Endodermal cell (in vitro differentiated cells): ENCODE data around the gene DNASE2. TPM values are rescaled to one million over a fixed set of nuclear protein-coding genes. Genes with fewer than 3 reads are reported as not detected.

Source experiments
- DNase-seq: peaks from one replicate; pipeline ENCODE4 v3.0.0-alpha.2; 2017
- H3K27ac ChIP-seq: 2 replicates; pipeline ENCODE4 v1.5.1; 2013; ENCODE audit warnings: mild to moderate bottlenecking, low read depth, low read length, moderate library complexity
- H3K27me3 ChIP-seq: 2 replicates; pipeline ENCODE4 v1.6.1; 2013; ENCODE audit warnings: mild to moderate bottlenecking, low read length, moderate library complexity; ENCODE audit not compliant: insufficient read depth, control insufficient read depth, poor library complexity, severe bottlenecking
- H3K36me3 ChIP-seq: 2 replicates; pipeline ENCODE4 v1.7.0; 2013; ENCODE audit warnings: mild to moderate bottlenecking, low read length, moderate library complexity; ENCODE audit not compliant: control insufficient read depth, insufficient read depth
- H3K4me1 ChIP-seq: one replicate; pipeline ENCODE4 v1.7.0; 2013; ENCODE audit warnings: low read length; ENCODE audit not compliant: control insufficient read depth, insufficient read depth
- H3K4me3 ChIP-seq: 2 replicates; pipeline ENCODE4 v1.5.1; 2013; ENCODE audit warnings: mild to moderate bottlenecking, low read length, moderate library complexity
- H3K9ac ChIP-seq: 2 replicates; pipeline ENCODE4 v1.6.1; 2013; ENCODE audit warnings: mild to moderate bottlenecking, low read length, moderate library complexity; ENCODE audit not compliant: poor library complexity, severe bottlenecking; ENCODE audit errors: extremely low read depth
- H3K9me3 ChIP-seq: 2 replicates; pipeline ENCODE4 v1.6.1; 2013; ENCODE audit warnings: mild to moderate bottlenecking, low read length, moderate library complexity; ENCODE audit not compliant: control insufficient read depth
- H3K27ac Mint-ChIP-seq: 2 replicates; pipeline ENCODE4 v1.8.0; 2020; ENCODE audit warnings: mixed read lengths
- H3K27me3 Mint-ChIP-seq: 2 replicates; pipeline ENCODE4 v1.8.0; 2021; ENCODE audit warnings: mild to moderate bottlenecking, mixed read lengths; ENCODE audit not compliant: insufficient read depth
- H3K36me3 Mint-ChIP-seq: 2 replicates; pipeline ENCODE4 v1.8.0; 2020; ENCODE audit warnings: low read depth, mixed read lengths
- H3K4me1 Mint-ChIP-seq: 2 replicates; pipeline ENCODE4 v1.8.0; 2020; ENCODE audit warnings: mixed read lengths
- H3K4me3 Mint-ChIP-seq: 2 replicates; pipeline ENCODE4 v1.8.0; 2020; ENCODE audit warnings: mild to moderate bottlenecking, moderate library complexity, mixed read lengths
- H3K9me3 Mint-ChIP-seq: 2 replicates; pipeline ENCODE4 v1.8.0; 2020; ENCODE audit warnings: mild to moderate bottlenecking, mixed read lengths
- WGBS, 2 experiments: methylation state at CpG; one replicate each; pipeline versions ENCODE4 v1.1.5 to v1.1.7; 2013; ENCODE audit warnings: missing lambda C conversion rate in 2 of 2, mixed read lengths in 1 of 2; ENCODE audit not compliant: insufficient coverage in 1 of 2, insufficient read length in 1 of 2; 5-methylcytosine and 5-hydroxymethylcytosine counted together
- total RNA-seq, 2 donors: library from RNA; stranded (reverse); fragmentation: NEBNext Ultra II Directional in 1 of 2; extraction: Animal tissue kit (Norgen Biotek cat#: 25700) in 1 of 2; gene quantifications; 2 replicates in 1 of 2; 3 replicates in 1 of 2; pipeline ENCODE4 v1.2.1, GENCODE V29; 2021
- TF ChIP-seq, protein P1 (sequence below): fragments of 200-600 bp; sonication (generic); conservative IDR thresholded peaks from 2 replicates; pipeline ENCODE4 v1.5.0; 2021; ENCODE audit warnings: antibody characterized with exemption, mild to moderate bottlenecking

The DNASE2 gene
- total RNA-seq, 2 donors from 2014 or later: 20.8 to 32.3 TPM

DNA sequence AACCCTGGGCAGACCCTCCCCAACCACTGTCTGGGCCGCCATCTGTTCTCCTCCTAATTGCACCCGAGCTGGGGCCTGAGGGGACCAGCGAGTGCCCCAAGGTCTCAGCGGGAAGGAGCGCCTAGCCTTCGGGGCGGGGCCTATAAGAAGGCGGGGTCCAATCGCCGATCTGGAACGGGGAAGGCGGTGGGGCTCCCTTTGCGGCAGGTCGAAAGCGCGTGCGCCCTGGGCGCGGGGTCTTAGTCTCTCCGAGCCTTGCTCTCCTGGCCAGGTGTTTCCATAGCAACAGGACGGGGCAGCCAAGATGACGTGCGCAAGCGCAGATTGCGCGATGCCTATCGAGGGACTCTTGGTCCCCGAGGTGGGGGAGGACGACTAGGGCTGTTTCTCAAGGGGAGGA, 40.2 kb downstream of the DNASE2 start:
- Histone ChIP-seq H3K9me3 (no peaks in the 10 kb centered on the region), H3K4me3 (peak overlapping the region; percentile 78), H3K27me3 (peaks cover 29% of the 10 kb centered on the region), H3K4me1 (no peaks in the 10 kb centered on the region), H3K36me3 (no peaks in the 10 kb centered on the region), H3K9ac (peak overlapping the region; percentile 34), H3K27ac (peak overlapping the region; percentile 73)
- Mint-ChIP-seq H3K9me3 (no peaks in the 10 kb centered on the region), H3K4me1 (no peaks in the 10 kb centered on the region), H3K27ac (peak overlapping the region; percentile 94), H3K27me3 (peaks cover 53% of the 10 kb centered on the region), H3K4me3 (peak overlapping the region; percentile 55), H3K36me3 (no peaks in the 10 kb centered on the region)
- TF ChIP-seq, protein P1, sequence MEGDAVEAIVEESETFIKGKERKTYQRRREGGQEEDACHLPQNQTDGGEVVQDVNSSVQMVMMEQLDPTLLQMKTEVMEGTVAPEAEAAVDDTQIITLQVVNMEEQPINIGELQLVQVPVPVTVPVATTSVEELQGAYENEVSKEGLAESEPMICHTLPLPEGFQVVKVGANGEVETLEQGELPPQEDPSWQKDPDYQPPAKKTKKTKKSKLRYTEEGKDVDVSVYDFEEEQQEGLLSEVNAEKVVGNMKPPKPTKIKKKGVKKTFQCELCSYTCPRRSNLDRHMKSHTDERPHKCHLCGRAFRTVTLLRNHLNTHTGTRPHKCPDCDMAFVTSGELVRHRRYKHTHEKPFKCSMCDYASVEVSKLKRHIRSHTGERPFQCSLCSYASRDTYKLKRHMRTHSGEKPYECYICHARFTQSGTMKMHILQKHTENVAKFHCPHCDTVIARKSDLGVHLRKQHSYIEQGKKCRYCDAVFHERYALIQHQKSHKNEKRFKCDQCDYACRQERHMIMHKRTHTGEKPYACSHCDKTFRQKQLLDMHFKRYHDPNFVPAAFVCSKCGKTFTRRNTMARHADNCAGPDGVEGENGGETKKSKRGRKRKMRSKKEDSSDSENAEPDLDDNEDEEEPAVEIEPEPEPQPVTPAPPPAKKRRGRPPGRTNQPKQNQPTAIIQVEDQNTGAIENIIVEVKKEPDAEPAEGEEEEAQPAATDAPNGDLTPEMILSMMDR: no peak
- peak; percentile 98 for DNase-seq
- WGBS, 2 experiments: 4 to 7% methylated on average over 3 to 29 of the region's 29 CpGs

GRCh38 chr19:12840091-12841079, 40.9 kb downstream of the DNASE2 start:
- Histone ChIP-seq H3K9me3 (no peaks in the 10 kb centered on the region), H3K4me3 (peak overlapping the region; percentile 78), H3K27ac (peak overlapping the region; percentile 73), H3K9ac (peak overlapping the region; percentile 34), H3K36me3 (no peaks in the 10 kb centered on the region), H3K27me3 (peaks cover 36% of the 10 kb centered on the region), H3K4me1 (no peaks in the 10 kb centered on the region)
- WGBS, 2 experiments: 19 to 32% methylated on average over 16 to 43 of the region's 43 CpGs
- TF ChIP-seq, protein P1: no peak
- Mint-ChIP-seq H3K4me1 (no peaks in the 10 kb centered on the region), H3K9me3 (no peaks in the 10 kb centered on the region), H3K27me3 (peaks cover 60% of the 10 kb centered on the region), H3K36me3 (no peaks in the 10 kb centered on the region), H3K27ac (peak overlapping the region; percentile 94), H3K4me3 (peak overlapping the region; percentile 55)
- DNase-seq: peak; percentile 100

DNA sequence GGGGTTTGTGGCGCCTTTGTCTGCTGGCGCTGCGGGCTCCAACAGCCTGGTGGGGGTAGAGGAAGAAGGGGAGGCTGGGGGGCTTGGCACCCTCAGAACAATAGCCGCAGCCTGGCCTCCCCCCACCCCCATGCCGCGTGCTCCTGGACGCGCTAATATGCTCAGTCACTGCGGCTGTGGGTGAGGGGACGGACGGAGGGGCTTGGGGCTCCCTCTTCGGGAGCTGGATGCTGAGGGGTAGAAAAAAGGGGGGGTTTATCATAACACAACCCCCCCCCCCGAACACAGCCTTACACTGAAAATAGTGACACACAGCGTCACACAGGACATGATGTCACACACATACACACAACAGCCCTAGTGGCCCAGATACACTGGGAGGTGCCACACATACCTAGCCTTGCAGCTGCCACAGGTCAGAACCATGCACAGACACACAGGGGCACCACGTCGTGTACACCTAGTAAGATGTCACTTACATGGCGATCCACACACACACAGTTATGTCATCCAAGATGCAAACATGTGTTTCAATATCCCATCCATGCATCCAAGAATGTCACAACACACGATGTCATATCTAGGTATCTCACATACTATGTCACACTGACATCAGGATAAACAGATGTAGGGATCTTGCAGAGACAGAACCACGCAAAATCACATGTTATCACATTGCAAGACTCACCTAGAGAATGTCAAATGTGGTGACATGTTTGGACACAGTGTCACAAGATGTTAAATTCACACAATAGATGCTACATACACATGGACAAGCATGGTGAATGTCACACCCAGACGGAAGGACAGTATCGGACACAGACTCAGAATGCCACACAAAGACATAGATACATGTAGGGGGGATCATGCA, 42.1 kb downstream of the DNASE2 start:
- Histone ChIP-seq H3K9me3 (no peaks in the 10 kb centered on the region), H3K27me3 (peaks cover 48% of the 10 kb centered on the region), H3K27ac (peak overlapping the region; percentile 42), H3K4me3 (peak overlapping the region; percentile 71), H3K9ac (no peak overlapping the region), H3K4me1 (no peaks in the 10 kb centered on the region), H3K36me3 (no peaks in the 10 kb centered on the region)
- Mint-ChIP-seq H3K27ac (no peak overlapping the region), H3K27me3 (peaks cover 73% of the 10 kb centered on the region), H3K9me3 (no peaks in the 10 kb centered on the region), H3K4me1 (peaks cover 4% of the 10 kb centered on the region), H3K4me3 (peak overlapping the region; percentile 64), H3K36me3 (no peaks in the 10 kb centered on the region)
- TF ChIP-seq, protein P1: no peak
- DNase-seq: peak; percentile 52
- WGBS, 2 experiments: 42 to 77% methylated on average over 5 to 18 of the region's 21 CpGs
